DMS79 (cell line): ENCODE results near the gene PPP1R1C.
A peak's percentile ranks its signal among the peaks of the same experiment; 100 is the strongest.
"Not testable (repeated sequence)": the region's sequence is repeated elsewhere in the genome, so short reads cannot be mapped to it uniquely, and the experiment has no call there.

Source experiments
- DNase-seq: peaks from one replicate; lab custom pipeline; 2025; lab: John Stamatoyannopoulos, UW

The PPP1R1C gene

GRCh38 chr2:181985632-181986205 lies at the start of gene PPP1R1C:
TSS of gene PPP1R1C (plus strand) at chr2:181985853. CDS start at chr2:181986111, 258 bp downstream.
- peak; percentile 52 for DNase-seq

- no peak for DNase-seq
These were observed 48.2 kb upstream of the PPP1R1C start for GRCh38 chr2:181937473-181937872.

GRCh38 chr2:181943411-181944124 lies 42.1 kb upstream of the PPP1R1C start:
- DNase-seq = no peak

- no peak for DNase-seq
These were observed 41.3 kb upstream of the PPP1R1C start for GRCh38 chr2:181944164-181944913.

- DNase-seq = no peak
These were observed 40.8 kb upstream of the PPP1R1C start for GRCh38 chr2:181944914-181945291.

- no peak for DNase-seq
These were observed 39.1 kb upstream of the PPP1R1C start for GRCh38 chr2:181946444-181947127.

- no peak for DNase-seq
These were observed 38.4 kb upstream of the PPP1R1C start for GRCh38 chr2:181947273-181947672.

- DNase-seq = no peak
These were observed 37.4 kb upstream of the PPP1R1C start for GRCh38 chr2:181948227-181948626.

- no peak for DNase-seq
These were observed 36.6 kb upstream of the PPP1R1C start for GRCh38 chr2:181949047-181949446.

- DNase-seq = no peak
These were observed 33.0 kb upstream of the PPP1R1C start for GRCh38 chr2:181952404-181953226.

- DNase-seq = no peak
These were observed 31.6 kb upstream of the PPP1R1C start for GRCh38 chr2:181953881-181954537.

GRCh38 chr2:181954538-181954883 lies 31.1 kb upstream of the PPP1R1C start:
- no peak for DNase-seq

- no peak for DNase-seq
These were observed 30.6 kb upstream of the PPP1R1C start for GRCh38 chr2:181955010-181955409.

GRCh38 chr2:181955866-181956265 lies 29.8 kb upstream of the PPP1R1C start:
- DNase-seq = not testable (repeated sequence)

GRCh38 chr2:181957668-181958067 lies 28.0 kb upstream of the PPP1R1C start:
- no peak for DNase-seq

GRCh38 chr2:181958726-181959125 lies 26.9 kb upstream of the PPP1R1C start:
- DNase-seq = no peak

- no peak for DNase-seq
These were observed 26.1 kb upstream of the PPP1R1C start for GRCh38 chr2:181959508-181959907.

- DNase-seq = not testable (repeated sequence)
These were observed 24.5 kb upstream of the PPP1R1C start for GRCh38 chr2:181961167-181961566.

- no peak for DNase-seq
These were observed 23.5 kb upstream of the PPP1R1C start for GRCh38 chr2:181962142-181962541.

GRCh38 chr2:181970160-181970794 lies 15.4 kb upstream of the PPP1R1C start:
- no peak for DNase-seq

GRCh38 chr2:181971032-181971431 lies 14.6 kb upstream of the PPP1R1C start:
- DNase-seq = no peak
